Hepatic stellate cell (primary cell): ENCODE data around the gene PMEPA1.

Experiments
- DNase-seq: peaks from one replicate; pipeline ENCODE4 v3.0.0; 2011; ENCODE audit warnings: low spot score

The PMEPA1 gene

GRCh38 chr20:57605878-57606277 is 103.9 kb downstream of the PMEPA1 start:
- DNase-seq, result no peak

- no peak for DNase-seq
Observed at GRCh38 chr20:57605045-57605444, 104.8 kb downstream of the PMEPA1 start.

- no peak for DNase-seq
Observed at GRCh38 chr20:57603120-57603519, 106.7 kb downstream of the PMEPA1 start.

- no peak for DNase-seq
Observed at GRCh38 chr20:57601737-57602136, 108.1 kb downstream of the PMEPA1 start.

- DNase-seq, result no peak
Observed at GRCh38 chr20:57601211-57601570, 108.6 kb downstream of the PMEPA1 start.

GRCh38 chr20:57600320-57601210 is 109.2 kb downstream of the PMEPA1 start:
- DNase-seq, result no peak

- no peak for DNase-seq
Observed at GRCh38 chr20:57598491-57598890, 111.3 kb downstream of the PMEPA1 start.
